Astrocyte of the hippocampus (primary cell): ENCODE measurements around the gene KRIT1.
"Not testable (repeated sequence)": the region's sequence is repeated elsewhere in the genome, so short reads cannot be mapped to it uniquely, and the experiment has no call there.

Experiments used
- DNase-seq: peaks from one replicate; pipeline ENCODE4 v3.0.0; 2011; ENCODE audit warnings: low read depth, low spot score

KRIT1 gene

DNA sequence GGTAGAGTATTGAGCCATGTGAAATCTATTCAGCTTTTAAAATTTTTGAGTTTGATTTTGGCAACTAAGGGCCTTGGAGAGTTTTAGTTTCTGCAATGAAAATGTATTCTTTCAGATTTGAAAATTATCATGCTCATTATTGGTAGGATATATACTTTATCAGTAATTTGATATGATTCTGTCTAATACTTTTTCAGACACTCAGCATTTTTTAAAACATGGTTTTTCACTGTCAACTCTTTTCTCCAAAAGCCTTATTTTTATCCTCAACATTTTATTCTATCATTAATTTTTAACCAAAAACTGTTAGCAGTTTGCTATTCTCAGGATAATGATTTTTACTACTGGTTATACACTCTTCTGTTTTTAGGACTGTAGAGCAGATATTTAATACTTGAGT is 4.9 kb upstream of the KRIT1 start:
- no peak for DNase-seq

DNA sequence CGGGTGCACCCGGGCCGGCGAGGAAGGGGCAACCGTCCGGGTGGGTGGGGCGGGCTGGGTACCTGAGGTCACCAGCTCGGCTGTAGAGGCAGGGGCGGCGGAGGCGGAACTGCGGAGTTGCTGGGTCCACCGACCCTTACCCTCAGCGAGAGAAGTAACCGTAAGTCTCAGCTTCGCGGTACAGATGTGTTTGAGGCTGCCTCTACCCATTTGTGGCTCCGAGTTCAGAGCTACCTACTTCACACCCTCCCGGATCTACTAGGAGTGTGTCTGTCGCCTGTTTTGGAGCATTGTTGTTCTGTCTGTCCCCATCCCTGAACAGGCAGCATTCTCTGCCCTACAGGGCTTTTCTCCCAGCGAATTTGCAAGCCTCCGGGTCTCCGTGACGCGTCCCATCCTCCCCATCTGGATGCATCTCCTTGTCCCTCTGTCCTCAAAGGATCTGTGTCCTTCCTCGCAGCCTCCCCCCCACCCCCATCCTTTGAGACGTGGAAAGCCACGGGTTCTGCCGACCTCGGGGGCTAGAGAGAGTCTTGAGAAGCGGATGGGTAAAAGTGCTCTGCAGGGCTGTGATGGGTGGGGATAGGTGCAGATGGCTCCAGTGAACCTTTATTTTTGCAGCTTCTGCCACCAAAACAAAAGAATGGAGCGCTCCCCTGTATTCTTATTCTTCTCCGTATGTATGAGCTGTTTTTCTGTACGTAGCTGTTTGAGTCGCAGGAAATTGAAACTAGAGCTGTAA is 817 bp upstream of the KRIT1 start:
- peak; percentile 32 for DNase-seq

DNA sequence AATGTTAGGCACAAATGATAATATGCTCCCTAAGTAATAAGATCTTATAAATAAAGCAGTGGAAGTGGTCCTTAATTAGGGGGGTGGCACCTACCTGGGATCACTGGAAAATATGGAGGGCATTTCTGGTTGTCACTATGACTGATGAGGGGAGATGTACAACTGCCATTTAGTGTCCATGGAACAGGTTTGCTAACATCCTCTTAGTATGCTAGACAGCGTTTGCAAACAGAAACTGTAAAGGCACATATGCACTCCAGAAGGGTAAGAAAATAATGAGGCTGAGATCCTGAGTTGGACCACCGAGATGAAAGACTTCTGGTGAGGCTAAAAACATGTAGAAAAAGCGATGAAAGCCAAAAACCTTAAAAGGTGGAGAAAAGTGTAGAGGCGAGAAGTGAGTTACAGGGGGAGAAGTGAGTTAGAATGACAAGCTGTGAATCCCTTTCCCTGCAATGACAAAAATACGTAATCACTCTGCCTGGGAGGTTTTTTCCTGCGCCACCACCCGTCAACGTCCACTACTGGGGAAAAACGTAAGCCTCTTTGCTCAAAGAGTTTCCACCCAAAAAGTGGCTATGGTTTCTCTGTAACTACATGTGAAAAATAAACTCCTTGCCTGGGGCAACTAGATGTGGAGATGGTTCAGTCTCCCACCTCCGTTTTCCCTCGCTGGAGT is 767 bp downstream of the KRIT1 start:
- no peak for DNase-seq

DNA sequence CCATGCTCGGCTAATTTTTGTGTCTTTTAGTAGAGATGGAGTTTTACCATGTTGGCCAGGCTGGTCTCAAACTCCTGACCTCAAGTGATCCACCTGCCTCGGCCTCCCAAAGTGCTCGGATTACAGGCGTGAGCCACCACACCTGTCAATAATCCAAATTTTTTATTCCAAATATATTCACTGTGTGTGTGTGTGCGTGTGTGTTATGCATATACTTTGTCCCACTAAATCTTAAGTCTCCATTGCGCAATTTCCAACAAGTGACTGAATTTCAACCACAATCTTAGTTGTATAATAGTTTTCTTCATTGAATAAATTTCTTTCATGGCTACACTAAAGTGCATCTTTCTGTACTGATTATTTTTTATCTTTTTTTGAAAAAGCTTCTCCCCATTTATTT is 2.7 kb downstream of the KRIT1 start:
- DNase-seq = no peak

DNA sequence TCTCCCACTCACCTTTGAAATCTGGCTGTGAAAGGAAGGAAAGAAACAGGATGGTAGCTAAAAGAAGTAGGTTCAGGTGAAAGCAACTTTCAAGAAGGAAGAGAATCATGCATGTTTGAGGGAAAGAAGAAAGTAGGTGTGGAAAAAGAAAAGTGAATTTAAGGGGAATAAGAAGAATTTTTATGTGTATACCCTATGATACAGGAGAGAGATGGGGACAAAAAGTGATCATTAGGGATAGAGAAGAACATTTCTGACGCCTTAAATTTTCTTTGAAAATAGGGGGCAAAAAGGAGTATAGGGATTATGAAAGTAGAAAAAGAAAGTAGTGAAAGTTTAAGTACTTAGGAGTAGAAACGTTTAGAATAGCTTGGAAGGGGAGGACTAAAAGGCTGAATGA is 15.2 kb downstream of the KRIT1 start:
- DNase-seq = no peak

DNA sequence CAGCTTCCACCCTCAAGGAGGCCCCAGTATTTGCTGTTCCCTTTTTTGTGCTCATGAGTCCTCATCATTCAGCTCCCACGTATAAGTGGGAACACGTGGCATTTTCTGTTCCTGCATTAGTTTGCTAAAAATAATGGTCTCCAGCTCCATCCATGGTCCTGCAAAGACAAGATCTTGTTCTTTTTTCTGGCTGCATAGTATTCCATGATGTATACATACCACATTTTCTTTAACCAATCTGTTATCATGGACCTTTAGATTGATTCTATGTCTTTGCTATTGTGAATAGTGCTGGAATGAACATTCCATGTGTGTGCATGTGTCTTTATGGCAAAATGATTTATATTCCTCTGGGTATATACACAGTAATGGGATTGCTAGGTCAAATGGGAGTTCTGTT is 17.0 kb downstream of the KRIT1 start:
- DNase-seq = no peak

DNA sequence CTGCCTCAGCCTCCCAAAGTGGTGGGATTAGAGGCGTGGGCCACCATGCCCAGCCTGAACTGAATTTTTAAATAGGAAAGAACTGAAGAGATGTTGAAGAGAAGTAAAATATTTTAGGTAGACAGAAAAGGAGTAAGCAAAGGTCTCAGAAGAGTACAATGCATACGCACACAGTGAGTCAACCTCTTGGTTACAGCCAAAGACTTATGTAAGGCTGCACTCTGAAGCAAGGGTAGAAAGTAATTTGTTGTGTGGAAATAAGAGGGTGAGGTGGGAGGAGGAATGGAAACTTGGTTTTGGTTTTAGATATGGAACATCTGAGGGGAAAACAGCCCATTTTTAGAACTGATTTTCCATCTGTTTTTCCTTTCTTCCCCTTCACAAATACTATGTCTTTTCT is 17.6 kb downstream of the KRIT1 start:
- DNase-seq = no peak

DNA sequence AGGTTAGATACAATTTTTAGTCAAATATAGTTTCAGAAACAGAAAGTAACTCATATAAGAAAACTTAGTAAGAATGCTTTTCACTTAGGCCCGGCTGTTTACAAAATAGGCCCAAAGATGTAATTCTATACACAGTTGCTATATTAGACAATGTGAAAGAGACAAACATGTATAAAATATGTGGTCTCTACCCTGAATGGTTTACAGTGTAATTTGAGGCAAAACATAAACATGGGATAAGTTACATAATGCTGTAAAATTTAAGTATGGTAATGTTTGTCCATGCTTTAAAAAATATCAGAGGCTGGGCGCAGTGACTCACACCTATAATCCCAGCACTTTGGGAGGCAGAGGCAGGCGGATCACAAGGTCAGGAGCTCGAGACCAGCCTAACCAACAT is 18.7 kb downstream of the KRIT1 start:
- DNase-seq = no peak

DNA sequence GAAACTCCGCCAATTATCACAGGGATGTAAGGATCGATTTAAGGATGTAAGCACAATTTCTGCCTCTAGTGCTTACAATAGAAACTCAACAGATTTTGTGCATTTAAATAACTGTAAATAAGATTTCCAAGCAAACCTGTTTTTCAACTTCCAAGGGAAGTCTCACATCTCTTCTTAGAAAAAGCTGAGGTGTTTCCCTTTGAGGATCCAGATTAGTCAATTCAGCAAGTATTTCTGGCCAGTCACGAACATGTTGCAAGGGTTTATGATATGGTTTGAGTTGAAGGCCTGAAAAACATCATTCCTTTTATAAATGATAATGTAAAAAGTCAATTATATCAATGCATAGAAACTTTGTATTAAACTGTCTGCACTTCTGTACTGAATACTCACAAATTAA is 23.9 kb downstream of the KRIT1 start:
- no peak for DNase-seq

DNA sequence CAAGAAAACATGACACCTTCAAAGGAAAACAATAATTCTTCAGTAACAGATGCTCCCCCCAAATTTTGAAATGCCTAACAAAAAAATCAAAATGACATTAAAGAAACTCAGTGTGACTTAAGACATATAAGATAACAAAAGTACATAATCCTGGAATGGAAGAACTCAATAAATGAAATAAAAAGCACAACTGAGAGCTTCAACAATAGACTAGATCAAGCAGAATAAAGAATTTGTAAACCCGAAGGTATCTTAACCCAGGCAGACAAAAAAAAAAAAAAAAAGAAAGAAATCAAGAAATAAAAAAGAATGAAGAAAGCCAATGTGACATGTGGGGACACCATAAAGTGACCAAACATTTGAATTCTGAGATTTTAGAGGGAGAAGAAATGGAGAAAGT is 39.0 kb downstream of the KRIT1 start:
- no peak for DNase-seq

DNA sequence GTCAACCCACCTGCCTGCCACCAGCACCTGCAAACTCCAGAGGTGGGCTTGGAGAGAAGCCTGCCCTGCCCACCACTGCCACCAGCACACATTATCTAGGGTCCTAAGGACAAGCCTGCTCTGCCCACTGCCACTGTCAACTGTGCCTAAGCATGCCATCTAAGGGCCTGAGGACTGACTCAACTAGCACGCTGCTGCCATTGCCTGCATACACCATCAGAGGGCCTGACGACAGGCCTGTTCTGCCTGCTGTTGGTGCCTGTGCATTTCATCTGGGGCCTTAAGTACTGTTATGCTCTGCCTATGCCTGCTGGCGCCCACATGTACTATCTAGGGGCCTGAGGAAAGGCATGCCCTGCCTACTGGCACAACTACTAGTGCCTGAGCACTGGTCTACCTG is 39.7 kb downstream of the KRIT1 start:
- no peak for DNase-seq

DNA sequence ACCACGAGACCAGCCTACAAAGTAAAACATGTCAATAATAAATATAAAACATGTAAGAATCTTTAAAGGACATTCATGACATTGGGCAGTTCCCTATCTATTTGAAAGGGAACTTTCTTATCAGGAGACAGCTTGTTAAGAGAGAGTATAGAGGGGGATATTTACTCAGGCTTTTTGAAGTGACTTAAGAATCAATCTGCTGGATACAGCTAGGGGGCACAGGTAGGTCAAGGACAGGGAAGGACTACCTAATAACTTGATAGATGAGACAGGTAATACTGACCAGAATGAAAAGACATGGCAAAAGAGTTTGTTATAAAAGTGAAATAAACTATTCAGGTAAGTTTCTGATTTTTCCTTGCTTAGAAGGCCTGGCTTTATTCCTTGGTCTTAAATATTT is 44.9 kb downstream of the KRIT1 start:
- DNase-seq = no peak

DNA sequence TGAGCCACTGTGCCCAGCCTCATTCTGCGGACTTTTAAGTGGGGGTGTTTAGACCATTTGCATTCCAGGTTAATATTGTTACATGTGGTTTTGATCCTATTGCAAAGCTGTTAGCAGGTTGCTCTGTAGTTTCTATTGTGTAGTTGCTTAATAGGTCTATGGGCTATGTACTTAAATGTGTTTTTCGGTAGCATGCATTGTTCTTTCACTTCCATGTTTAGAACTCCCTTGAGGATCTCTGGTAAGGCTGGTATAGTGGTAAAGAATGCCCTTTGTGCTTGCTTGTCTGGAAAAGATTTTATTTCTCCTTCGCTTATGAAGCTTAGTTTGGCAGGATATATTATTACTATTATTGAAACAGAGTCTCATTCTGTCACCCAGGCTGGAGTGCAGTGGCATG is 53.4 kb downstream of the KRIT1 start:
- DNase-seq = no peak

DNA sequence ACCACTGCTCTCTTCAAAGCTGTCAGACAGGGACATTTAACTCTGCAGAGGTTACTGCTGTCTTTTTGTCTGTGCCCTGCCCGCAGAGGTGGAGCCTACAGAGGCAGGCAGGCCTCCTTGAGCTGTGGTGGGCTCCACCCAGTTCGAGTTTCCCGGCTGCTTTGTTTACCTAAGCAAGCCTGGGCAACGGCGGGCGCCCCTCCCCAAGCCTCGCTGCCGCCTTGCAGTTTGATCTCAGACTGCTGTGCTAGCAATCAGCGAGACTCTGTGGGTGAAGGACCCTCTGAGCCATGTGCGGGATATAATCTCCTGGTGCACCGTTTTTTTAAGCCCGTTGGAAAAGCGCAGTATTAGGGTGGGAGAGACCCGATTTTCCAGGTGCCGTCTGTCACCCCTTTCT is 56.5 kb downstream of the KRIT1 start:
- DNase-seq = not testable (repeated sequence)

DNA sequence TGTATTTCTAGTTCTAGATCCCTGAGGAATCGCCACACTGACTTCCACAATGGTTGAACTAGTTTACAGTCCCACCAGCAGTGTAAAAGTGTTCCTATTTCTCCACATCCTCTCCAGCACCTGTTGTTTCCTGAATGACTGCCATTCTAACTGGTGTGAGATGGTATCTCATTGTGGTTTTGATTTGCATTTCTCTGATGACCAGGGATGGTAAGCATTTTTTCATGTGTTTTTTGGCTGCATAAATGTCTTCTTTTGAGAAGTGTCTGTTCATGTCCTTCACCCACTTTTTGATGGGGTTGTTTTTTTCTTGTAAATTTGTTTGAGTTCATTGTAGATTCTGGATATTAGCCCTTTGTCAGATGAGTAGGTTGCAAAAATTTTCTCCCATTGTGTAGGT is 61.4 kb downstream of the KRIT1 start:
- not testable (repeated sequence) for DNase-seq

DNA sequence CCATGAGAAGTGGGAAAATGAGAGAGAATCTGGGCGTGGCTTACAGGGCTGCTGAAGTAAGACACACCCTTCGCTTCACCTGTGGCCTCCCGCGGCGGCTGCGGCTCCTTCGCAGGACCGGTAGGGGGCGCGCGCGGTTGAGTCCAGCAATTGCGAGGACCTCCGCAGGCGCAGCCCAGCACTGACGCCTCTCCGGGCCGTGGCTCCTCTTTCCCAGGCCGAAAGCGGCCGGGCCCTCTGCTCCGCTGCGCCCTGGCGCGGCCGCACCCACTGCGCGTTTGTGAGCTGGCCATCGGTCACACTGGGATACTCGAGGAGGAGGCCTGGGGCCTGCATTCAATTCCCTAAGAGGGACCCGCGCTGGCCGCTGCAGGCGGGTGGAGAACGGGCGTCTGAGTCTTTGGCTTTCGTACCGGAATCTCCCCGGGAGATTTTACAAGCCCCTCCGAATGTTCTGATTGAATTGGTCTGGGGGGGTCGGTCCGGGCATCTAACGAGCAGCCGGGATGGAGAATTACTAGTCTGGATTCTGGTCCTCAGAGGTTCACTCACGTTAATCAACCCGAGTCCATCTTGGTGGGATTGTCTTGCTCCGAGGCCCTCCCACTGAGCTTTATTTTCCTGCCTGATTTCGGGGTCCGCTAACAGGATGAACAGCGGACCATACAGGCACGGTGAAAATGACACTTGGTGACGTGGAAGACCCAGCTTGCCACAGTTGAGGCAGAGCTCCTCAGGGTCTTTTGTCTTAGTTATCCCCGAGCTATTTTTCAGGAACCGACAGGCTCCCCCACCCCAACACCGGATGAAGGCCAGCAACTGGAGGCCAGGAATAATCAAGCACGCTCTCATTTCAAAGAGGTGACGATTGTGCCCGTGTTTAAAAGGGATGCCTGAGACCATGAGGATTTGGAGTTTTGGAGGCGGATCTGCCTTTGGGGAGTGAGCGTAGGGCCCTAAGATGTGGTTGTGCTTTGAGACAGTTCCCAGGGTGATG is 66.5 kb downstream of the KRIT1 start, which contains the start of gene LRRD1:
Gene LRRD1, minus strand, starts transcription at position 215 of the 997 bp plus-strand sequence. CDS start 13,940 bp downstream, outside the sequence.
- peak; percentile 94 for DNase-seq

DNA sequence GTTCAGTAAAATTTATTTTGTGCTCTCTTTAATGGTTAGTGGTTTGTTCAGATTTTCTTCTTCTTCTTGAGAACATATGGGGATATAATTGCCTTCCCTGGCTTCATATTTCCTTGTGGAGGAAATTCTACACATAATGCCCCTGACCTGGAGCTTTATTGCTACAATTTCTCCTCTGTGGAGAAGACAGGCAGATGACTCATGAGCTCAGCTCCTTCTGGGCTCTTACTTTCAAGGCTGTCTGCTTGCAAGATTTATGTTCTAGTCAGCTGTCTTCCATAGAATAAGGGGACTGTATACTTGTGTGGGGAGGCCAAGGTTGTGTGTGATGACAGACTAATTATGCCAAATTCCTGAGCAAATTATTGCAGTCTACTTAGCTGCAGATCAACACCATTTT is 68.4 kb downstream of the KRIT1 start:
- peak; percentile 6 for DNase-seq

DNA sequence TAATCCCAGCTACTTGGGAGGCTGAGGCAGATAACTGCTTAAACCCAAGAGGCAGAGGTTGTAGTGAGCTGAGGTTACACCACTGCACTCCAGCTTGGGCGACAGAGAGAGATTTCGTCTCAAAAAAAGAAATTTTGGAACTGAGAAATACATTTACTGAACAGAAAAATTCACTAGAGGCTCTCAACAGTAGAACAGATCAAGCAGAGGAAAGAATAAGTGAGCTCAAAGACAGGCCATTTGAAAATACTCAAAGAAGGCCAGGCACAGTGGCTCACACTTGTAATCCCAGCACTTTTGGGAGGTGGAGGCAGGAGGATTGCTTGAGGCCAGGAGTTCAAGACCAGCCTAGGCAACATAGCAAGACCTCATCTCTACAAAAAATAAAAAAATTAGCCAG is 76.2 kb downstream of the KRIT1 start:
- DNase-seq = not testable (repeated sequence)

DNA sequence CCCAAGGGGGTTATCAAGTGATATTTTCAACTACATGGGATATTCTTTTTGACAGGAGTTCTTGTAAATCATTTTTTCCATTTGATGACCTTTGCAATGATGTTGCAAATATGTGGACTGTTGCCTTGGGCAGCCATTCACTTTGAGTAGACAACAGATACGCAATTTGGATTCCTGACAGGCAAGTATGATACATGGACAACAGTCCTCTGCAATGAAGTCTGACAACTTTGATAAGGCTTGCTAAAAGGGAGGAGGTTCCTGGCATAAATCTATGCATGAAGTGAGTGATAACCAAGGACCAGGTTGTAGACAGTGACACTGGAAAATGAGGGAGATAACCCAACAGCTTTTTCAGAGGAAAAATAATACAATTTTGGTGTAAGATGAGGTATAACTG is 84.4 kb downstream of the KRIT1 start:
- no peak for DNase-seq

DNA sequence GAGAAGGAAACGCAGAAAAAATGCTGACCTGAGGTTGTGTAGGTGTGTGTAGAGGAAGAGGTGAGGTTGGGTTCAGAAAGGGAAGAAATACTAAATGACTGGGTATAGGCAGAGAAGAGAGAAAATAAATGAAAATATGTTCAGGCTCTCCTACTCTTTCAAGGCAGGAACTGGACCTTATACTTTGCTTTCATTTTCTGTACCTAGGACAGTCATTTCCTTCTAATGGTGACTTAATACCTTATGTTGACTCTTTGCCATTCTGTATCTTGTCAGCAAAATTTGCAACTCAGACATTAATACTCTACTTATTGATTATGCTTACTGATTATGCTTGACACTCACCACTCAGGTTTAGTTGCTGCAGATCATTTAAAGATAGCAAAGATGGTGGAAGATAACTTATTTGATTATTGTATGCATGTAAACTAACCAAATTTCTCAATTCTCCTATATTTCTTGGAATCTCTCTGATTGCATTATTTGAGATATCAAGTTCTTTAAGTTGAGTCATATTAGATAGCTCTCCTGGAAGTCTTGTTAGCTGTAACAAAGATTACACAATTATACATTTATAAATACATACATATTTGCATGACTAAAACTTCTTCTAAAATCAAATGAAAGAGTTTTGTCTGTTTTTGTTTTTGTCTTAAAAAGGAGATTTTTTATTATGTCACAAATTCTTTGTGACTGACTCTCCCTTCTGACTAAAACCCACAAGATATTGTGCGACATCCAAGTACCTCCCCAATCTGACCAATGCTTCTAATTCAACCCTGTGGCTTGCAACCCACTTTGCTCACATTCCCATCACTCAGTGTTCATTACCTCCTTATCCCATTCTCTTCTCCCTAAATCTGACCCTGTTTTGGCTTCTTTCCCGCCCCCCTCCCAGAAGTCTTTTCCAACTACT is 86.8 kb downstream of the KRIT1 start:
- DNase-seq = peak; percentile 91

DNA sequence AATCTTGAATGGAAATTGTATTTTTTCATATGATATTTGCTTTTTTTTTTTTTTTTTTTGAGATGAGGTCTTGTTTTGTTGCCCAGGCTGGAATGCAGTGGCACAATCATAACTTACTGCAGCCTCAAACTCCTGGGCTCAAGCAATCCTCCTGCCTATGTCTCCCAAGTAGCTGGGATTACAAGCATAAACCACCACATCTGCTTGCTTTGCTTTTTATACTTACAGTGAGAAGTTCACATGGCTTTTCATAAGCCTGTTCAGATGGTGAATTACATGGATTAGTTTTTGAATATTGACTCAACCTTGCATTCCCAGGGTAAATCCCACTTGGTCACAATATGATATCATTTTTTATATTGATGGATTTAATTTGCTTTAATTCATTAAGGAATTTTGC is 88.7 kb downstream of the KRIT1 start:
- no peak for DNase-seq
